Activated naive CD4-positive, alpha-beta T cell treated with Interleukin-2 at 50 U/mL for 16 hours (primary cell): ENCODE measurements around the gene ANKS1B.
"Not testable (repeated sequence)": the region's sequence is repeated elsewhere in the genome, so short reads cannot be mapped to it uniquely, and the experiment has no call there.

ENCODE experiments used
- DNase-seq: peaks from one replicate; pipeline ENCODE4 v3.0.0-alpha.2; 2020

The ANKS1B gene

DNA sequence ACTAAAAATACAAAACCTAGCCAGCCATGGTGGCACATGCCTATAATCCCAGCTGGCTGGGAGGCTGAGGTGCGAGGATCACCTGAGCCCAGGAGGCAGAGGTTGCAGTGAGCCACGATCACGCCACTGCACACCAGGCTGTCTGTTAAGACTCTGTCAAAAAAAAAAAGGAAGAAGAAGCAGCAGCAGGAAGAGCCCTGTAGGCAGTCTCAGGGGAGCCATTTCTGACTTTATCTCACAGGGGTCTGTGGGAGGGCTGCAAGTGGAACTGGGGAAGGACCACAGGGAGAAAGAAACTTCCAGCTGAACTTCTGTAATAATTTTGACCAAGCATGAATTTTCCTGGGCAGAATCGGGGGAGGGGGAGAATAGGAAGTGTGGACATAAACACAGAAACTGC lies 304.5 kb downstream of the ANKS1B start:
- DNase-seq = no peak

DNA sequence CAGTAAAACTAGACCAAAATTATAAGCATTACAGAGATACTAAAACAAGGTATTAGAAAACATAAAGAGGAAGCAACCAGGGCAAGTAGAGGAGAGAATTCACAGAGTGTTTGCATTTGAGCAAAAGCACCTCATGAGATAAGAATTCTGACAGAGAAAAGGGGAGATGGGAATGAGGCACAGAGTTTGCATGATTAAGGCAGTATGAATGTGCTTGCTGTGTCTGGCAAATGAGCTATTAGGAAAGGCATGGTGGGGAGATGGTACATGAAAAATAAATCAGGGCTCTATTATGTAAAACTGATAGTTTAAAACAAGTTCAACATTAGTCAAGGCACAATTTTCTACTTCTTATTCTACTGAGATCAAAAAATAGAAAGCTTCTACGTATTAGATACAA lies 314.1 kb downstream of the ANKS1B start:
- no peak for DNase-seq

DNA sequence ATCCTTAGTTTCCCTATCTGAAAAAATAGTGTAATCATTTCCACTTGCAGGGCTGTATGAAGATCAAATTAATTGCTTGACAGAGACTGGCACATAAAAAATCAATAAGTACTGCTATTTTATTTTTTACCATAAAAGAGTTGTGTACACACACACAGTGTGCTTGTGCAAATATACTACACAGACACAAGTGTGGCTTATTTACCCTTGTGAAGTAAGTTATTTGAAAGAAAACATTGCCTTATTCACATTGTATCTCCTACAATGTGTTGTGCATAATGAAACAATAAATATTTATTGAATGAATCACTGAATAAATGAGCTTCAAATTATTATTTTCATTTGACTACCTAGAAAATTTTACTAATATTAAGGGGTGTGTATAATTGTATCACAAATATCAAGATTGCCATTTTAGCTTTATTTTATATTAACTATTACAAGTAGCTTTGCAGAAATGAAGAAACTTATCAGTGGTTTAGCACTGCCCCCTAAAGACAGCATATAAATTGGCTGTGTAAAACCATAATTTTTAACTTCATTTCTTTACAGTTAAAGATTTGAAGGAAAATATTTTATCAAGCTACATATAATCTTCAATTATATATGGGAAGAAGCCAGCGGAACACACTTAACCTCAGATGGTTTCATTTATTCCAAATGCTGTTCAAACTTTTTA lies 325.9 kb downstream of the ANKS1B start:
- DNase-seq = no peak

DNA sequence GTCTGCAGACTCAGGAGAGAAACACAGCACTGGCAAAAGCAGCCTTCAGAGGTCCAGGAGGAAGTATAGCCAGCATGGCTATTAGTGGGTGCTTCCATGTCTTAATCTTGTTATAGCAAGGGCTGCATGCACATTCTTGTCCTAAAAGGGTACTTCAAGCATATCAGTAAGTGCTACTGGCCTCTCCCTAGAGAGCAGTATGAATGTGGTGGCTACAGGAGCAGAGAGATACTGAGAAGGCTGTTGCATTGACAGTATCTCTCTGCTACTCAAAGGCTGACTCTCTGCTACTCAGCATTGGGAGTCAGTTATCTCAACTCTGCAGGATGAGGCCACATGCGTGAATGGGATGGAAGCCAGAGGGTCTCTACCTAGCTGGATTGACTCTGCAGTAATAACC lies 335.2 kb downstream of the ANKS1B start:
- no peak for DNase-seq

DNA sequence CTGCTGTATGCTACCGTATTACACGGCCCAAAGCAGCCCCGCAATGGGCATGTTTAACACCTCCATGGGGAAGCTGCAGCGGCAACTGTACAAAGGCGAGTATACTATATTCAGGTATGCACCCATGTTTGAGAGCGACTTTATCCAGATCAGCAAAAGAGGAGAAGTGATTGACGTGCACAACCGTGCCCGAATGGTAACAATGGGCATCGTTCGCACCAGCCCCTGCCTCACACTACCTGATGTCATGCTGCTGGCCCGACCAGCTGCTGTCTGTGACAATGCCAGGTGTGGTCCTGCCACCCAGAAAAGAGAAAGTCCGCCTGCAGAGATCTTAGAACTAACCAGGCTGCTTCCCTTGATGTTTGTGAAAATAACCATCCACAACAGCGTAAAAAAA lies 336.6 kb downstream of the ANKS1B start:
- DNase-seq = no peak

DNA sequence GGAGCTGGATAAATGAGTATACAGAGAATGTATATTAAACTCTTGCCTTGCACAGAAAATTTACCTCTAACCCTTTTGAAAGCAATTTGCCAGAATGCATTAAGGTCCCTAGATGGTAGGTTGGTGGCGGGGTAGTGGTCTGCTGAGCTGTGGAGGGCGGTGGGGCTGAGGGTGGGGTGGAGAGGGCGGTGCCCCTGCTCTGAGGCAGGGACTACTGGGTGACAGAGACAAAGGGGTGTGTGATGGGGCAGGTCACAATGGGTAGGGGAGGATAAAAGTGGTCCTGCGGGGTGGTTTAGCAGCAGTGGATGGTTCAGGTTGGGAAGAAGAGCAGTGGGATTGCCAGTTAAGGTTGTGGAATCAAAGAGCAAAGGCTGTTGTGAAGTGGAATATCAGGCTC lies 337.3 kb downstream of the ANKS1B start, which contains the start of gene GARIN6:
Gene GARIN6, plus strand, starts transcription at position 301 of the 400 bp plus-strand sequence. CDS start 422 bp downstream, outside the sequence.
- no peak for DNase-seq

DNA sequence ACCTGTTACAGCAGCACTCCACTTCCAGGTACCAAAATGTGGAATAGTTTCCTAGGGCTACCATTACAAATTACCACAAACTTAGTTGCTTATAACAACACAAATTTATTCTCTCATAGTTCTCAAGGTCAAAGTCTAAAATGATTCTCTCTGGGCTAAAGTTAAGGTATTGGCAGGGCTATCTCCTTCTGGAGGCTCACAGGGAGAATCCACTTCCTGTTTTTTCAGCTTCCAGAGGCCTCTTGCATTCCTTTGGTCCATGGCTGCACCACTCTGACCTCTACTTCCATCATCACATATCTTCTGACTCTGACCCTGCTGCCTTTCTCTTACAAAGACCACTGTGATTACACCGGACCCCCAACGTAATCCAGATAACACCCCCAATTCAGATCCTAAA lies 340.1 kb downstream of the ANKS1B start:
- no peak for DNase-seq

DNA sequence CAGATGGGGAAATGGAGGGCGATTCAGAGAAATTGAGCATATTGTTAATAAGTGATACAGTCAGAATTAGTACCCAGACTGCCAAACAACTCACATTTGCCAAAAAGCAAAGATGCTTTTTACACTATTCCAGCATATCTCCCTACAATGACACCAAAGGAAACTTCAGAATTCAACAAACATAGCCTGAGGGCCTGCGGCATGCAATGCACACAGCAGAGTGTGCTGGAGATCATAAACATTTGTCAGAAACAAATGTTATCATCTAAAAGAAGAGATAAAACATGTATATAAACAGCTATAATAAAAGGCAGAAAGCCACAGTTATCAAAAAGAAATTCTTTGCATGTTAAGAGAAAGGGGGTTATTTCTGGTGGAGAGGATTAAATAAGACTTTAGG lies 357.3 kb downstream of the ANKS1B start:
- no peak for DNase-seq

DNA sequence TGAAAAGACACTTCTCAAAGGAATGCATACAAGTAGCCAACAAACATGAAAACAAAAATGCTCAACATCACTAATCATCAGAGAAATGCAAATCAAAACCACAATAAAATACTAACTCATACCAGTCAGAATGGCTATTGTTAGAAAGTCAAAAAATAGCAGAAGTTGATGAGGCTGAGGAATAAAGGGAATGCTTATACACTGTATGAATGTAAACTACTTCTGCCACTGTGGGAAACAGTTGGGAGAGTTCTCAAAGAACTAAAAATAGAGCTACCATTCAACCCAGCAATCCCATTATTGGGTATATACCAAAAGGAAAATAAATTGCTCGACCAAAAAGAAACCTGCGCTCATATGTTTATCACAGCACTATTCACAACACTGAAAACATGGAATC lies 360.1 kb downstream of the ANKS1B start:
- not testable (repeated sequence) for DNase-seq

DNA sequence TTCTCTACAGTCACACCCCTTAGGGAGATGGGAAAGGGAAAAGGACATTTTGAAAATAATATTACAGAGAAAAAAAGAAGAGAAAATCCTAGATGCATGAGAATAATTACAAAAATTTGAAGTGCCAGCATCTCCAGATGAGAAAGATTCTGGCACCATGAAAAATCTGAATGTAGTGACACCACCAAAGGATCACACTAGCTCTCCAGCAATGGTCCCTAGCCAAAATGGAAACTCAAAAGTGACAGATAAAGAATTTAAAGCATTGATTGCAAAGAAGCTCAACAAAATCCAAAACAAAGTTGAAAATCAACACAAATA lies 364.6 kb downstream of the ANKS1B start:
- no peak for DNase-seq

DNA sequence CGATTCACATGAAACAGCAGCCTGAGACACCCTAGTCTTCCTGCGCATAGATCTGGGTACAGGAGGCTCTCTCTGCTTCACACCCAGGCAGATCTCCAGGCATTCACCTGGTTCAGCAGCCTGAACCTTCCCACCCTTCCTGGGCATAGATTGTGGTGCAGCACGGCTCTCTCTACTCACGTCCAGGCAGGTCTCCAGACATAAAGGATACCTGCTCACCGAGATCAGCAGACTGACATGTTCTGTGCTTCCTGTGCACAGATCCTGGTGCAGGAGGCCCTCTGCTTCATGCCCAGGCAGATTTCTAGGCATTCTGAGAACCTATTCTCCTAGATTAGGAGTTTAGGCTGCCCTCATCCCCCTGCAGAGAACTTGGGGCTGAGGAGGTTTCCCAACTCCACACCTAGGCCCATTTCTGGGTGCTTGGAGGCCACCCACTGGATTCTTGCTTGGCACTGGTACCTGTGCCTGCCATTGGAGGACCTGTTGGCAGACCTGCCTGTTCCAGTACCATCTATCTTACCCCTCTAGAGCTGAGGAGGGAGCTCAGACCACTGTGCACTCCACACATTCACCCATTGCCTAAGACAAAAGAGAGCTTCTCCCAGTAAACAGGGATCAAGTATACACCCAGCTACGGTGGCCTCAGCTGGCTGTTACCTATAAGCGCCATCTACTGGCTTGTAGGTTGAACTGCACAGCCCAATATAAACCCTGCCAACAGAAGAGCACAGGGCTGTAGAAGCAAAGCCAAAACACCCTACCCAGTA lies 365.2 kb downstream of the ANKS1B start:
- no peak for DNase-seq

DNA sequence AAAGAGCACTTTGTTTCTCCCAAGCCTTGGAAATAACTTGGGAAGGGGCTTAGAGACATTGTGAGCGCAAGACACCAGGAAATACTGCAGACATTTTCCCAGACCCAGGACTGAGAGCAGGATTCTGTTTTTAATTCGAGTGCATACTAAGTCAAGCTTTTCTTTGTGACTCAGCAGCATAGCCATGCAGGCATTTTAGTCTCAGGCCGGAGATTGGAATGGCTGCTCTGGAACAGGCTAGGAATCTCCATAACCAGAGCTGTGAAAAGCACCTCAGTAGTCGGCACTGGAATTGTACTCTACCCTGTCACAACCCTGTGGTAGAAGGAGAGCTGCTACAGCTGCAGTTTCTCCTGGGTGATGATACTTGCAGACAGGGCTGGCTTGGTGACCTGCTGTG lies 366.1 kb downstream of the ANKS1B start:
- no peak for DNase-seq

DNA sequence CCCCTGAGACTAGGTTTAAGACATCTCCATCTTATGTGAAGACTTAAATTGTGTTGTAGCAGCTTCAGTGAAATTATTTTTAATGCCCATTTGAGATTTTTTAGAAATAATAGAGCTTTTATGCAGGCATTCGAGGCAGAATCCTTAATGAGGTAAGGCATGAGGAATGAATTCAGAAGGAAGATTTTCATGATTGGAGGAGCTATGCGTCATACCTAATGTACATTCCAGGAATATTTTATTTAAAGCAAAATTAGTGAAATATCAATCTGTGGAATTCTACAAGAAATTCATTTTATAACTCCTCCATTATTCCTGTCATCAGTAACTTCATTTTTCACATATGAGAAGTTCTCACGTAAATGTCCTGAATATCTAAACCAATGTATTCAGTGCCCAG lies 373.1 kb downstream of the ANKS1B start:
- no peak for DNase-seq

DNA sequence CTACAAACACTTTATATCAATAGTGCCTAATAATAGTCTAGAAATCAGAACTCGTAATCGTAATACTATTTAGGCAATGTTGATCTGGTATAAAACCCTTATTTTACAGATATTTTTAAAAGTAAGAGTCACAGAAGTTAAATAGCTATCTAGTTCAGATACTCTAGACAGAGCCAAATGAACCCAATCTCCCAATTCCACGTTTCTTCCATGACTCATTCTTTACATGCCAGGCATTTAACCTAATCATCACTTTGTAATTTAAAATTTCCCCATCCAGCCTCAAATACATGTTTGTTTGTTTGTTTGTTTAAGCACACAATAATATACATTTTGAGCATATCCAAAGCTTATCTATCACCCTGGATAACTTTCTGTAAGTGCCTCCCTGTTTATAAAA lies 373.6 kb downstream of the ANKS1B start:
- DNase-seq = no peak

DNA sequence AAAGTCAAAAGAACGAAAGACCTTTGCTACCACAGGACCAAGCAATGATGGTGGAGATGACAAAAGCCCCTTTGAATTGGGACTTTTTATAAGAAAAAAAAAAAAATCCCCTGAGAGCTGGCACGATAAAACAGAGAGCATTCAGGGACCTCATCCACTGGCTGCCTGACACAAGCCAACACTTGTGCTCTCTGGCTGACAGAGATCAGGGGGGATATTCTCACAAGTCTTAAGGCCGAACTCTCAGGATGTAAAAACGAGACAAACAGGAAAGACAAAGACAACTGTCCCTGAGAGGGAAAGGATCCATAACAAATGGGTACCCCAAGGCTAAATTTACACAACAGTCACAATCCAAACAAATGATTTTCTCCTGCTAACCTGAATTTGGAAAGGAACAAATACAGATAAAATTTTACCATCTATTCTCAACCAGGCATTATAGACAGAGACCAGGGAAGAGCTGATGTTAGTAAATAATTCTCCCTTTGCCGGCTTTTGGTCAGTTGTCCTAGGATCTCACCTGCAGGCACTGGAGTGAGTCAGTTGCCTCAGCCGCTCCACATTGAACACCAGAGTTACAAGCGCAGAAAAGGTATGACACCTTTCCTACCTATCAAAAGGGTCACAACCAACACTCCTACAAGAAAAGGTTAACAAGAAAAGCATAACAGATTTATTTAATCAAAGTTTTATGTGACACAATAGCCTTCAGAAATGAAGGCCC lies 375.1 kb downstream of the ANKS1B start:
- DNase-seq = no peak

DNA sequence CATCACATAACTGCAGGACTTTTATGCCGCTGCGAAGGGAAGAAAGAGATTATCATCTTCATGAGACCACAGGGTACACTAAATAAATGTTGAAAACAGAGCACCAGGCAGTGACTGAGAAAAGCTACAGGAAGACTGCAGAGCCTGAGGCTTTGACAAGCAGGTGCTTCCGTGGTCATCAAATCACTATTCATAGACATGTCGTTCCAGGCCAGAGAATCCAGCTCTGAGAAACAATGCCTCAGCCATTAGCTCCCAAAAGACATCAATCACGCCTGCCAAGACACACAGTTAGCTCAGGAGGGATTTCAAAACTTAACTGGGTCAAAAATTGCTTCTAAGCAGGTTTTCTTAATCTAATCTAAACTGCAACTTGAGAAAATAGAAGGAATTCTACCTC lies 384.3 kb downstream of the ANKS1B start:
- DNase-seq = no peak

DNA sequence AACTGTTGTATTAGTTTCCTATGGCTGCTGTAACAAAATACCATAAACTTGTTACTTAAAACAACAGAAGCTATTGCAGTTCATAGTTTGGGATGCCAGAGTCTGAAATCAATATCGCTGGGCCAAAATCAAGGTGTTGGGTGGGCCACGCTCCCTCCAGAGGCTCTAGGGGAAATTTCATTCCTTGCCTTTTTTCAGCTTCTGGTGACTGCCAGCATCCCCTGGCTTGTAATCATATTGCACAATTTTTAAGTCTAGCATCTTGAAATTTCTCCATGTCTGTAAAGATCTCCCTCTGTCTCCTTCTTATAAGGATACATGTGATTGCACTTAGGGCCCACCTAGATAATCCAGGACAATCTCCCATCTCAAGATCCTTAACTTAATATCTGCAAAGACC lies 386.0 kb downstream of the ANKS1B start:
- no peak for DNase-seq

DNA sequence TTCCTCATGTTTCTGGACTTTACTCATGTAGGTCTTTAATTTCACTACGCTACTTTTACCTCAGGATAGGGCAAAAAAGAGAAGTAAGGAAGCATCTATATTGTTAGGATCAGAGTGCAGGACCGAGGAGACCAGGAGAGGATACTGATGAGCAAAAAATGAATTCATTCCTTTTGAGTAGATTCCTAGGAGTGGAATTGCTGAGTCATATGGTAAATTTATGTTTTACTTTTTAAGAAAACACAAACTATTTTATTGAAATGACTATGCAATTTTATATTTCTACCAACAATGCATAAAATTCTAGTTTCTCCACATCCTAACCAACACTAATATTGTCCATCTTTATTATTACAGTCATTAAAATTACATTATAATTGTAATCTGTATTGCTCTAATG lies 388.0 kb downstream of the ANKS1B start:
- DNase-seq = no peak

DNA sequence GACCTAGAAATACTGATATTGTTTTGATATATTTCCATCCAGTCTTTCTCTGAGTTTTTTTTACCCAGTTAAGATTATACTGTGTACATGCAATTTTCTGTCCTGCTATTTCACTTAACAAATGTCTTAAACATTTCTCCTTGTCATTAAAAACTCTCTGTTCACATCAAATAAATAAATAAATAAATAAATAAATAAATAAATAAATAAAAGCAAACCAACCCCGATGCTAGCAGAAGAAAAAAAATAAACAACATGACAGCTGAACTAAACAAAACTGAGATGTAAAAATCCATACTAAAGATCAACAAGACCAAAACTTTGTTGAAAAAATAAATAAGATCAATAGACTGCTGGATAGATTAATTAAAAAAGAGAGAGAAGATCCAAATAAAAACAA lies 407.6 kb downstream of the ANKS1B start:
- not testable (repeated sequence) for DNase-seq

DNA sequence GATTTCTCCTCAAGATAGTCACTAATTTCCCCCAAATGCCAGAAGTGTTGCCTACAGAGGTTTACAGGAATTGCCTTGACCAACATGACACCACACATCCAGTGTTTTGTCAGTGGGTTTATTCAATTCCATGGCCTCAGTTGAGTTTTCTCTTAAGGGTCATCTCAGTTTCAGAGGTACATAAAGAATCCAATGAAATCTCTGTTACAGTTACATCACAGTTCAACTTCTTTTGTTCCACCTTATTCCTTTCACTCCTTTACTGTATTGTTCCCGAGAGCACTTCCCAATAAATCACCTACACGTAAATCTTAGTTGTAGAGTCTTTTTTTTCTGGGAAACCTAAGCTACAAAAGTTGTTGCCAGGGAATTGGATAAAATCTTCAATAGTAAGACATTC lies 410.8 kb downstream of the ANKS1B start:
- DNase-seq = no peak

DNA sequence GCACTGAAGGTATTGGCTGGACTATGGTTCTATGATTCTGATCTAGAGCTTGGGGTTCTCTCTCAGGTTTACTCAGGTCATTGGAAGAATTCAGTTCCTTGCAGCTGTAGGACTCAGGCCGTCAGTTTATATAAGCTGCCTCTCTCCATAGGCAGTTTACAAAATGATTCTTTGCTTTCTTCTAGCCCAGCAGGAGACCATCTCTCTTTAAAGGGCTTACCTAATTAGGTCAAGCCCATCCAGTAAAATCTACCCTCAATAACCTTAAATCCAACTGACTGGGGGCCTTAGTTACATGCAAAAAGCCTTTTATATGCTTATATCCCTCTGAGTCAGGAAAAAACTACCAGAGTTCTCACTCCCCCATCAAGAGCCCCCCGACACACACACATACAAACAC lies 417.7 kb downstream of the ANKS1B start:
- DNase-seq = no peak

DNA sequence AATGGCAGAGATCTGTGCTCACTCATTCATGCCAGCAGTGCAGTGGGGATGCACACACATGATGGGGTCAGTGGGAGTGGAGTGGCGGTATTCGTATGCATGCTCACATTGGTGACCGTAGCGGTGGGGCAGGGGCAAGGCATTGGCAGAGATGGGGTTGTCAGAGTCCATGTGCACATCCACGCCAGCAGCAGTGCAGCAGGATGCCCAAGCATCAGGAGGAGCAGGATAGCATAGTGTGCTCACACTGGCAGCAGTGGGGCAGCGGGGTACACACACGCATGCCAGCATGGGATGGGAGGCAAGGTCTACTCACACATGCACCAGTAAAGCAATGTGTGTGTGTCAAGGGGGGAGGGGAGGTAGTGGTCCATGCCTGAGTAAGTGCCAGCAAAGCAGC lies 426.6 kb downstream of the ANKS1B start:
- DNase-seq = no peak

DNA sequence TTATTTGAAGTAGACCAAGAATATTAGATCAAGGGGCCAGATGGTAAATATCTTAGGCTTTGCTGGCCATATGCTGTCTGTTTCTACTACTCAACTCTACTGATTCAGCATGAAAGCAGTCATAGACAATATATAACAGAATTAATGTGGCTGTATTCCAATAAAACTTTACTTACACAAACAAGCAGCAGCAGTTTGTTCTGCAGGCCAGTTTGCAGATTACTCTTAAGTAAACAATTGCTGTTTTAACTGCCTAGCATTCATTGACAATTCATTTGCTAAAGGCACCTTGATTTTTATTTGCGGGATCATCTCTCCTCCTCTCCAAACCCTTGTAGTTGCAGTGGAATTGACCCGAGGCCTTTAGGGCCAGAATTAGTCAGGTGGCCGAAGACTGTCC lies 431.3 kb downstream of the ANKS1B start:
- no peak for DNase-seq

DNA sequence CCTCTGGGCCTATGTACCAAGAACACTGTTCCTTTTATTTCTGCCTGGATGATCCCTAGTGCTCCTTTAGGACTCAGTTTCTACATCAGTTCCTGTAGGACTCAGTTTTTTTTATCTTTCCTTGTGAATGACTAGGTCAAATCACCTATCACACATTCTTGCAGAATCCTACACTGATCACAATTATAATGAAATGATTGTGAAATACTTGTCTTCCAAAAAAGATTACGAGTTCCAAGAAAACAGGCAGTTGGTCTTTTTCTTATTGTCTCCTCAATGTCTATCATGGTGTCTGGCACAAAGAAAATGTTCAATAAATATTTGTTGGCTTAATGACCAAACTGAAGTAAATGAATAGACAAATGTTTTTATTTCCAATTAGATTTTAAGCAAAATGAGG lies 432.7 kb downstream of the ANKS1B start:
- no peak for DNase-seq
